ENCODE measurements around the gene SETD2. TPM values are rescaled to one million over a fixed set of nuclear protein-coding genes. Genes with fewer than 3 reads are reported as not detected.

SETD2 gene
- total and polyA plus RNA-seq, 9 of the 15 experiments (the other 6 are each of a cell fraction or from before 2014, with no cell fraction given), result 8.2 to 44.0 (median 33.6) TPM

DNA sequence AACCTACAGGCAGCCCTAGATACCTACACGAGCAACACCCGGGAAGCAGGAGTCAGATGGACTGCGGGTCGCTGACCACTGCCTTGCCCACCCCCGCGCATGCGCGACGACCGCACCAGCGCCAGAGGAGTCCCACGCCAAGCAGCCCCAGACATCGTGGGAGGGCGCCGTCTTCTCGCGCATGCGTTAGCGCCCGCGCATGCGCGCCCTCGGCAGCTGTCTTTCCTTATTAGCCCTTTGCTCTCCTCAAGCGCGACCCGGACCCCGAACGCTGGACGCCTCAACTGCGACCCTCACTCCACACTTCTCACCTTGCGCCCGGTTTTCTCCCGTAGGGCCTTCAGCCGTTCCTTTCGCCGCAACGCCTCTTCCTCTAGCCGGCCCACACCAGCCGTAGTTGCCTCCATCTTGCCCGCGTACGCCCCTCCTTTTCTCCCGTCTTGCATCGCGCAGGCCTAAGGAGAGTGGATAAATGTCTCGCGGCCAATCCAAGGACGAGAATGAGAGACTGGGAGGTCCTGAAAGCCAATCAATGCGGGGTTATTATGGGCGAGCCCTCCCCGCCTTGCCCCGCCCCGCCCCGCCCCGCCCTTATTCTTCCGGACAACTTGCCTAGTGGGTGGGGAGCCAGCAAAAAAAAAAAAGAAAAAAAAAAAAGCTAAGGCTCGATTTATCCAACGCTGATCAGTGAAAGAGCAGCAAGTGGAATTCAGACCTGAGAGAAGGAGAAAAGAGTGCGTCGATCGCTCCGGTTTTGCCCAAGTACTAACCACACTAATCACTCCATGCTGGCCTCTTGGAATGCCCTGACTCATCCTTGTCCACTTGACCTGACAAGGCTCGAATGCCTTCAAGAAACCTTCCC lies 187.4 kb downstream of the SETD2 start, which contains the start of gene CCDC12:
Gene CCDC12, minus strand, starts transcription at position 420 of the 865 bp plus-strand sequence. Its CDS starts 13 bp downstream, at position 407.
- POLR2A ChIA-PET, result interaction anchor here (0.7 to 4.4 kb wide), 9 partner anchors 9 to 387 kb away, joined by 3 to 35 read pairs (median 4); no protein-coding TSS in a partner anchor
- under 1% methylated on average over 62 of the region's 64 CpGs for WGBS (ENCODE audit: insufficient coverage, low coverage, missing lambda C conversion rate)
- H3K79me2 ChIP-seq (ENCODE audit: control insufficient read depth, insufficient read depth, low read length), result peaks cover 83% of the 10 kb centered on the region
- H2AFZ ChIP-seq (ENCODE audit: low read depth, low read length), result peak within 1 kb of the TSS; percentile 98
- no peaks in the 10 kb centered on the region for H3K27me3 ChIP-seq (ENCODE audit: control insufficient read depth in 2 of 2, insufficient read depth in 2 of 2, low read length in 2 of 2)
- CTCF ChIA-PET (ENCODE audit: low intra/inter-chr PET ratio), result interaction anchor here (0.6 kb wide), 1 partner anchor 66 kb away, joined by 4 read pairs; no protein-coding TSS in a partner anchor
- H3K4me2 ChIP-seq (ENCODE audit: insufficient read depth, low read length), result peak within 1 kb of the TSS; percentile 100
- peaks cover 49 to 69% of the 10 kb centered on the region in 2 experiments for H3K4me1 ChIP-seq (replicated peaks in 1 of 2; ENCODE audit: control insufficient read depth in 2 of 2, insufficient read depth in 2 of 2, low read length in 2 of 2)
- ATAC-seq (peak; percentile 87), FAIRE-seq (peak; percentile 97), DNase-seq (ENCODE audit: extremely low read depth in 1 of 4, low spot score in 3 of 4) (peak; percentile 95 to 99 (median 97))
- peaks cover 8% of the 10 kb centered on the region for H4K20me1 ChIP-seq (replicated peaks; ENCODE audit: control insufficient read depth, insufficient read depth, low read length)
- H3K4me3 ChIP-seq, result peak within 1 kb of the TSS; percentile 68
- intact Hi-C loops (cut with micrococcal nuclease), result loop anchor here (5.0 kb wide), 1 partner anchor 44 kb away; no protein-coding TSS in a partner anchor
- in situ Hi-C loops (cut with MboI), result no loop called here
- peaks cover 22% of the 10 kb centered on the region for H3K36me3 ChIP-seq (ENCODE audit: control insufficient read depth, insufficient read depth, low read length)
- BruUV-seq (replicated peaks), result no TSS peak
- H3K9me1 ChIP-seq (ENCODE audit: control insufficient read depth, insufficient read depth, low read length), result peaks cover 1% of the 10 kb centered on the region
- no peaks in the 10 kb centered on the region for H3K9me3 ChIP-seq (replicated peaks; ENCODE audit: control insufficient read depth, insufficient read depth, low read depth, low read length)
- peak within 1 kb of the TSS; percentile 94 to 99 for H3K9ac ChIP-seq (ENCODE audit: insufficient read depth in 1 of 2, low read depth in 2 of 2, low read length in 2 of 2)
- peak within 1 kb of the TSS; percentile 98 for H3K27ac ChIP-seq (ENCODE audit: extremely low read depth, low read depth, low read length)
- no peak for TF ChIP-seq ZNF197 (CRISPR knock-in tag; IDR thresholded peaks at IDR 0.05; ENCODE audit: low read depth)
- TF ChIP-seq ZNF354B (CRISPR knock-in tag; IDR thresholded peaks at IDR 0.05), result no peak
- TF ChIP-seq, protein P1, sequence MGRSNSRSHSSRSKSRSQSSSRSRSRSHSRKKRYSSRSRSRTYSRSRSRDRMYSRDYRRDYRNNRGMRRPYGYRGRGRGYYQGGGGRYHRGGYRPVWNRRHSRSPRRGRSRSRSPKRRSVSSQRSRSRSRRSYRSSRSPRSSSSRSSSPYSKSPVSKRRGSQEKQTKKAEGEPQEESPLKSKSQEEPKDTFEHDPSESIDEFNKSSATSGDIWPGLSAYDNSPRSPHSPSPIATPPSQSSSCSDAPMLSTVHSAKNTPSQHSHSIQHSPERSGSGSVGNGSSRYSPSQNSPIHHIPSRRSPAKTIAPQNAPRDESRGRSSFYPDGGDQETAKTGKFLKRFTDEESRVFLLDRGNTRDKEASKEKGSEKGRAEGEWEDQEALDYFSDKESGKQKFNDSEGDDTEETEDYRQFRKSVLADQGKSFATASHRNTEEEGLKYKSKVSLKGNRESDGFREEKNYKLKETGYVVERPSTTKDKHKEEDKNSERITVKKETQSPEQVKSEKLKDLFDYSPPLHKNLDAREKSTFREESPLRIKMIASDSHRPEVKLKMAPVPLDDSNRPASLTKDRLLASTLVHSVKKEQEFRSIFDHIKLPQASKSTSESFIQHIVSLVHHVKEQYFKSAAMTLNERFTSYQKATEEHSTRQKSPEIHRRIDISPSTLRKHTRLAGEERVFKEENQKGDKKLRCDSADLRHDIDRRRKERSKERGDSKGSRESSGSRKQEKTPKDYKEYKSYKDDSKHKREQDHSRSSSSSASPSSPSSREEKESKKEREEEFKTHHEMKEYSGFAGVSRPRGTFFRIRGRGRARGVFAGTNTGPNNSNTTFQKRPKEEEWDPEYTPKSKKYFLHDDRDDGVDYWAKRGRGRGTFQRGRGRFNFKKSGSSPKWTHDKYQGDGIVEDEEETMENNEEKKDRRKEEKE (IDR thresholded peaks at IDR 0.05; ENCODE audit: borderline replicate concordance in 1 of 2, control insufficient read depth in 1 of 2, low read depth in 2 of 2, low read length in 1 of 2), result peak in 1 of 2 experiments; percentile 45; a peak in 1 of 4 replicates
- TF ChIP-seq NFIC (IDR thresholded peaks at IDR 0.05), result peak; percentile 69
- no peak for TF ChIP-seq CHCHD3 (CRISPR knock-in tag; IDR thresholded peaks at IDR 0.05)
- peak; percentile 98 for TF ChIP-seq TAF7 (tag; IDR thresholded peaks at IDR 0.05)
- TF ChIP-seq ZNF695 (CRISPR knock-in tag; IDR thresholded peaks at IDR 0.05), result no peak
- peak; percentile 52 for TF ChIP-seq SP2 (IDR thresholded peaks at IDR 0.05; ENCODE audit: extremely low read depth, low read depth, low read length, poor library complexity, severe bottlenecking)
- TF ChIP-seq, protein P2, sequence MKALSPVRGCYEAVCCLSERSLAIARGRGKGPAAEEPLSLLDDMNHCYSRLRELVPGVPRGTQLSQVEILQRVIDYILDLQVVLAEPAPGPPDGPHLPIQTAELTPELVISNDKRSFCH (CRISPR knock-in tag; IDR thresholded peaks at IDR 0.05), result no peak
- TF ChIP-seq, protein P2 (tag; IDR thresholded peaks at IDR 0.05), result peak; percentile 51; the same call in 1 of the 2 replicates
- TF ChIP-seq ZNF586 (CRISPR knock-in tag; conservative IDR thresholded peaks at IDR 0.05), result no peak
- no peak for TF ChIP-seq HOXB6 (CRISPR knock-in tag; IDR thresholded peaks at IDR 0.05; ENCODE audit: borderline replicate concordance)
- peak; percentile 90 for TF ChIP-seq TBP (optimal IDR thresholded peaks at IDR 0.05; ENCODE audit: low read depth, low read length)
- no peak for TF ChIP-seq KLF1 (tag; IDR thresholded peaks at IDR 0.05)
- TF ChIP-seq MEIS2 (IDR thresholded peaks at IDR 0.05; ENCODE audit: partially characterized antibody), result peak; percentile 100
- no peak for TF ChIP-seq KLF6 (CRISPR knock-in tag; IDR thresholded peaks at IDR 0.05; ENCODE audit: borderline replicate concordance)
